Endothelial cell of umbilical vein (primary cell): ENCODE results near the gene BPIFB3. TPM values are rescaled to one million over a fixed set of nuclear protein-coding genes. Genes with fewer than 3 reads are reported as not detected.

Experiments used
- BruUV-seq: library from RNA; stranded (reverse); fragments of 400-500 nt; replicated peaks from 2 replicates; lab custom pipeline; 2021; lab: Mats Ljungman, UMichigan
- CTCF ChIA-PET: fragments of 300-600, 350-600 bp; sonication (Branson Sonifier 250); formaldehyde crosslinking; loops from one replicate; lab custom pipeline; 2021; ENCODE audit warnings: antibody characterized with exemption, inconsistent platforms; lab: Charles Lee
- POLR2A ChIA-PET: fragments of 300-600, 350-600 bp; sonication (Branson Sonifier 250); formaldehyde crosslinking; loops from one replicate; lab custom pipeline; 2021; ENCODE audit warnings: antibody characterized with exemption, inconsistent platforms; lab: Charles Lee
- DNase-seq: peaks from one replicate; pipeline ENCODE4 v3.0.0-alpha.2; 2011; ENCODE audit warnings: low read depth, low spot score
- FAIRE-seq: peaks from 2 replicates; lab custom pipeline; 2011; peaks lifted over from hg19 to GRCh38; lab: Jason Lieb, UNC
- H2AFZ ChIP-seq: 2 replicates; pipeline ENCODE4 v1.6.0; 2012; ENCODE audit warnings: low read depth, low read length, control low read depth, inconsistent platforms
- H3K27ac ChIP-seq: 2 replicates; pipeline ENCODE4 v1.5.1; 2011; ENCODE audit warnings: low read depth, mild to moderate bottlenecking, control low read depth, low read length, moderate library complexity; ENCODE audit not compliant: insufficient read depth
- H3K27me3 ChIP-seq, 2 experiments: 2 replicates each; pipeline versions ENCODE4 v1.6.0 to v1.6.1; 2011; ENCODE audit warnings: low read length in 2 of 2, mixed read lengths in 1 of 2; ENCODE audit not compliant: control insufficient read depth in 2 of 2, insufficient read depth in 2 of 2
- H3K36me3 ChIP-seq, 2 experiments: 2 replicates in 1 of 2; 3 replicates in 1 of 2; pipeline ENCODE4 v1.5.1; 2011; ENCODE audit warnings: low read length in 2 of 2, mild to moderate bottlenecking in 1 of 2, moderate library complexity in 1 of 2; ENCODE audit not compliant: control insufficient read depth in 2 of 2, insufficient read depth in 2 of 2; ENCODE audit errors: extremely low read depth in 1 of 2
- H3K4me1 ChIP-seq: 3 replicates; pipeline ENCODE4 v1.5.1; 2011; ENCODE audit warnings: mild to moderate bottlenecking, low read length; ENCODE audit not compliant: control insufficient read depth, insufficient read depth; ENCODE audit errors: extremely low read depth
- H3K4me2 ChIP-seq: 2 replicates; pipeline ENCODE4 v1.6.1; 2011; ENCODE audit warnings: low read length, control low read depth, mixed read lengths; ENCODE audit not compliant: insufficient read depth
- H3K4me3 ChIP-seq, 3 experiments: fragments of 200-600 bp in 1 of 3; sonication (generic), shearing (Covaris generic) in 1 of 3; replicated peaks in 1 of 3; 2 replicates each; pipeline ENCODE4 v1.5.1; 2011 to 2016; ENCODE audit warnings: control low read depth in 3 of 3, low read length in 3 of 3, mild to moderate bottlenecking in 2 of 3, inconsistent platforms in 1 of 3, low read depth in 1 of 3, moderate library complexity in 1 of 3; ENCODE audit not compliant: insufficient read depth in 1 of 3
- H3K79me2 ChIP-seq: 2 replicates; pipeline ENCODE4 v1.6.0; 2012; ENCODE audit warnings: low read length, inconsistent platforms; ENCODE audit not compliant: control insufficient read depth, insufficient read depth
- H3K9ac ChIP-seq: replicated peaks from 2 replicates; pipeline ENCODE3; 2011; ENCODE audit warnings: low read length, control low read depth; ENCODE audit not compliant: insufficient read depth; ENCODE audit errors: extremely low read depth
- H3K9me1 ChIP-seq: replicated peaks from 3 replicates; pipeline ENCODE4 v1.6.0; 2011; ENCODE audit warnings: mild to moderate bottlenecking, low read length; ENCODE audit not compliant: control insufficient read depth, insufficient read depth; ENCODE audit errors: extremely low read depth
- H3K9me3 ChIP-seq: replicated peaks from 2 replicates; pipeline ENCODE4 v1.5.1; 2012; ENCODE audit warnings: low read length, inconsistent platforms; ENCODE audit not compliant: control insufficient read depth, insufficient read depth
- H4K20me1 ChIP-seq: replicated peaks from 2 replicates; pipeline ENCODE3; 2011; ENCODE audit warnings: mild to moderate bottlenecking, low read length; ENCODE audit not compliant: control insufficient read depth, insufficient read depth; ENCODE audit errors: extremely low read depth
- EZH2 ChIP-seq: IDR thresholded peaks from 2 replicates; pipeline ENCODE4 v1.6.1; 2012; ENCODE audit warnings: borderline replicate concordance, low read depth, mild to moderate bottlenecking, moderate library complexity, low read length, inconsistent platforms; ENCODE audit not compliant: severe bottlenecking
- FOS ChIP-seq: IDR thresholded peaks from 2 replicates; pipeline ENCODE4 v1.6.1; 2011; ENCODE audit warnings: mild to moderate bottlenecking, low read length, moderate library complexity, borderline replicate concordance; ENCODE audit not compliant: insufficient read depth
- GATA2 ChIP-seq: IDR thresholded peaks from 2 replicates; pipeline ENCODE4 v1.7.0; 2011; ENCODE audit warnings: low read depth, mild to moderate bottlenecking, moderate library complexity, mixed read lengths, low read length; ENCODE audit not compliant: insufficient read length, insufficient read depth
- JUN ChIP-seq: IDR thresholded peaks from 2 replicates; pipeline ENCODE4 v1.6.1; 2011; ENCODE audit warnings: borderline replicate concordance, low read depth; ENCODE audit not compliant: insufficient read length, insufficient read depth
- MYC ChIP-seq: IDR thresholded peaks from one replicate; pipeline ENCODE4 v1.6.1; 2011; ENCODE audit warnings: mild to moderate bottlenecking, low read depth, low read length
- POLR2A ChIP-seq: IDR thresholded peaks from 2 replicates; pipeline ENCODE4 v1.6.1; 2012; ENCODE audit warnings: low read depth, mild to moderate bottlenecking, control low read depth, low read length
- POLR2AphosphoS5 ChIP-seq: IDR thresholded peaks from 2 replicates; pipeline ENCODE4 v1.6.1; 2012; ENCODE audit warnings: low read depth, mild to moderate bottlenecking, control low read depth, low read length, moderate library complexity; ENCODE audit not compliant: insufficient read depth
- dilution Hi-C: fragments of 300-500 bp; cut with MboI; formaldehyde crosslinking; loops from one replicate; pipeline ENCODE4 v1.15.0; 2019; ENCODE audit warnings: low sequenced_read_pairs; ENCODE audit not compliant: extremely low pct_ligation_motif_present
- intact Hi-C: fragments of 100-400 bp; cut with micrococcal nuclease; formaldehyde crosslinking; loops from one replicate; pipeline ENCODE4 v1.10.0; 2022
- polyA plus RNA-seq, 4 experiments: library from polyadenylated mRNA; depleted of rRNA in 3 of 4; stranded (reverse) in 3 of 4; unstranded in 1 of 4; fragments of >200 nt; gene quantifications; 2 replicates each; pipeline versions ENCODE4 v1.2.1 to v1.2.3, GENCODE V29; 2011 to 2012; ENCODE audit warnings: missing spikeins in 1 of 4
- total RNA-seq: library from RNA; stranded (reverse); gene quantifications from 2 replicates; pipeline ENCODE4 v1.2.3, GENCODE V29; 2021
- TF ChIP-seq, protein P1 (sequence below): IDR thresholded peaks from 2 replicates; pipeline ENCODE4 v1.6.1; 2011; ENCODE audit not compliant: insufficient read depth, insufficient read length
- TF ChIP-seq, protein P2 (sequence below), 2 donors: IDR thresholded peaks; 1 replicate in 1 of 2; 2 replicates in 1 of 2; pipeline ENCODE4 v1.5.1; 2011; ENCODE audit warnings: low read length in 2 of 2, mild to moderate bottlenecking in 2 of 2, moderate library complexity in 2 of 2, control low read depth in 1 of 2, inconsistent platforms in 1 of 2, low read depth in 1 of 2; ENCODE audit not compliant: insufficient read depth in 1 of 2; ENCODE audit errors: extremely low read depth in 1 of 2

BPIFB3 gene
- total and polyA plus RNA-seq, 2 donors (not counting 3 experiments of a cell fraction or from before 2014, with no cell fraction given), result not detected

DNA sequence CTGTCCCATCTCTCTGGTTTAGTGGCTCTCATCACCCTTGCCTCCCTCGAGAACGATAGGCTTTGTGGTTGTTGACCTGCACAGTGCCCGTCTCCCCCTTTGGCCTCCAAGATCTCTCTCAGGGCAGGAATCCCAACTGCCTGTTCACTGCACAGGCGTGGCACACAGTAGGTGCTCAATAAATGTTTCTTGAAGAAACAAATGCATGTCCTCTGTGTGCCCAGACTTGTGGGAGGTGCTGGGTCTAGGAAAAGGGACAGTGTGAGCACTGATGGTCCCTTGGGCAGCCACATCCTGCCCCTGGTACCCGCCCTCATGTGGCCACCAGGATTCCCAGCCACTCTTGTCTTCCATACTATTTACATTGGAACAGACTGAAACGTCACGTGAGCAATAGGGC, 24.8 kb upstream of the BPIFB3 start:
- Histone ChIP-seq H3K9me1 (no peaks in the 10 kb centered on the region), H3K4me1 (no peaks in the 10 kb centered on the region), H3K79me2 (no peaks in the 10 kb centered on the region), H2AFZ (no peak overlapping the region), H3K9ac (no peak overlapping the region), H3K4me3 (no peak overlapping the region), H3K27ac (no peak overlapping the region), H3K4me2 (no peak overlapping the region), H3K36me3 (no peaks in the 10 kb centered on the region), H4K20me1 (no peaks in the 10 kb centered on the region), H3K27me3 (no peaks in the 10 kb centered on the region), H3K9me3 (no peaks in the 10 kb centered on the region)
- FAIRE-seq (no peak), DNase-seq (no peak)
- TF ChIP-seq MYC, result no peak
- no peak for TF ChIP-seq GATA2
- no peak for TF ChIP-seq JUN
- no peak for TF ChIP-seq POLR2A
- TF ChIP-seq FOS, result no peak
- TF ChIP-seq, protein P1, sequence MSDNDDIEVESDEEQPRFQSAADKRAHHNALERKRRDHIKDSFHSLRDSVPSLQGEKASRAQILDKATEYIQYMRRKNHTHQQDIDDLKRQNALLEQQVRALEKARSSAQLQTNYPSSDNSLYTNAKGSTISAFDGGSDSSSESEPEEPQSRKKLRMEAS, result no peak
- no peak for TF ChIP-seq EZH2
- no peak for TF ChIP-seq POLR2AphosphoS5
- TF ChIP-seq, protein P2, sequence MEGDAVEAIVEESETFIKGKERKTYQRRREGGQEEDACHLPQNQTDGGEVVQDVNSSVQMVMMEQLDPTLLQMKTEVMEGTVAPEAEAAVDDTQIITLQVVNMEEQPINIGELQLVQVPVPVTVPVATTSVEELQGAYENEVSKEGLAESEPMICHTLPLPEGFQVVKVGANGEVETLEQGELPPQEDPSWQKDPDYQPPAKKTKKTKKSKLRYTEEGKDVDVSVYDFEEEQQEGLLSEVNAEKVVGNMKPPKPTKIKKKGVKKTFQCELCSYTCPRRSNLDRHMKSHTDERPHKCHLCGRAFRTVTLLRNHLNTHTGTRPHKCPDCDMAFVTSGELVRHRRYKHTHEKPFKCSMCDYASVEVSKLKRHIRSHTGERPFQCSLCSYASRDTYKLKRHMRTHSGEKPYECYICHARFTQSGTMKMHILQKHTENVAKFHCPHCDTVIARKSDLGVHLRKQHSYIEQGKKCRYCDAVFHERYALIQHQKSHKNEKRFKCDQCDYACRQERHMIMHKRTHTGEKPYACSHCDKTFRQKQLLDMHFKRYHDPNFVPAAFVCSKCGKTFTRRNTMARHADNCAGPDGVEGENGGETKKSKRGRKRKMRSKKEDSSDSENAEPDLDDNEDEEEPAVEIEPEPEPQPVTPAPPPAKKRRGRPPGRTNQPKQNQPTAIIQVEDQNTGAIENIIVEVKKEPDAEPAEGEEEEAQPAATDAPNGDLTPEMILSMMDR (IDR thresholded peaks at IDR 0.05; ENCODE audit: extremely low read depth in 1 of 2, insufficient read depth in 1 of 2, low read depth in 1 of 2, low read length in 2 of 2), result no peak
- BruUV-seq, result no TSS peak
- dilution Hi-C loops (no loop called here), intact Hi-C loops (no loop called here)
- CTCF ChIA-PET, result no interaction called here
- POLR2A ChIA-PET, result no interaction called here
